GM19238 (cell line): Measurements from ENCODE around the gene KRT31.

Source experiments
- DNase-seq: peaks from one replicate; pipeline ENCODE4 v3.0.0; 2011; ENCODE audit warnings: low spot score; ENCODE audit not compliant: insufficient read length

Gene KRT31

GRCh38 chr17:41345992-41346391 lies 51.4 kb downstream of the KRT31 start:
- no peak for DNase-seq
